T1000 (cell line): ENCODE measurements around the gene ZFYVE9.

ENCODE experiments used
- DNase-seq: peaks from one replicate; lab custom pipeline; 2025; ENCODE audit warnings: mixed read lengths; lab: John Stamatoyannopoulos, UW

The ZFYVE9 gene

DNA sequence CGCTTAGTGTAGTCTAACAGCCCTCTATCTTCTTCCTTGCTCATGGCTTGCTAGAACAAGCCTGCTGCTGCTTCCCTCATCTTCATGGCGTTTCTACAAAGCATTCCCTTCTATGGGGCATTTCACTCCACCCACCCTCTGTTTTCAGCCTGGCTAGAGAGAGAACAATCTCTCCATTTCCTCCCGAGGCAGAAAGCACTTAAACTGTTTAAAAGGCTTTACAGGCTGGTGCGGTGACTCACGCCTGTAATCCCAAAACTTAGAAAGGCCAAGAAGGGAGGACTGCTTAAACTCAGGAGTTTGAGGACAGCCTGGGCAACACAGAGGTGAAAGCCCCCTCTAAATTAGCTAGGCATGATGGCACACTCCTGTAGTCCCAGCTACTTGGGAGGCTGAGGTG, 244.6 kb downstream of the ZFYVE9 start:
- no peak for DNase-seq

GRCh38 chr1:52393174-52393573, 251.3 kb downstream of the ZFYVE9 start:
- DNase-seq, result no peak
